Vagina (tissue), 2 donors: ENCODE measurements around the gene MYRIP. TPM values are rescaled to one million over a fixed set of nuclear protein-coding genes. Genes with fewer than 3 reads are reported as not detected.

Experiments used
- DNase-seq, 2 donors: peaks; one replicate each; pipeline ENCODE4 v3.0.0-alpha.2; 2017; ENCODE audit errors: extremely low spot score in 2 of 2
- H3K27ac ChIP-seq: fragments of 200-600 bp; sonication (generic); one replicate; pipeline ENCODE4 v1.5.1; 2019
- H3K27me3 ChIP-seq: fragments of 200-600 bp; sonication (generic); one replicate; pipeline ENCODE4 v1.5.1; 2019
- H3K36me3 ChIP-seq, 2 donors: fragments of 200-600 bp; sonication (generic); one replicate each; pipeline ENCODE4 v1.5.1; 2017 to 2019
- H3K4me1 ChIP-seq: fragments of 200-600 bp; sonication (generic); one replicate; pipeline ENCODE4 v1.5.1; 2019
- H3K4me3 ChIP-seq, 2 donors: fragments of 200-600 bp; sonication (generic); 1 replicate in 1 of 2; 2 replicates in 1 of 2; pipeline ENCODE4 v1.5.1; 2016 to 2019
- H3K9me3 ChIP-seq: fragments of 200-600 bp; sonication (generic); one replicate; pipeline ENCODE4 v1.5.1; 2019
- CTCF ChIP-seq, 3 experiments: fragments of 450-650 bp in 2 of 3; fragments of 200-600 bp in 1 of 3; sonication (generic) in 1 of 3; IDR thresholded peaks; one replicate each; pipeline ENCODE4 v1.5.1; 2017 to 2019; ENCODE audit warnings: antibody characterized with exemption in 3 of 3, mild to moderate bottlenecking in 2 of 3, moderate library complexity in 2 of 3
- POLR2A ChIP-seq, 2 donors: fragments of 450-650 bp; IDR thresholded peaks; one replicate each; pipeline ENCODE4 v1.6.1; 2017; ENCODE audit warnings: antibody characterized with exemption in 2 of 2, mild to moderate bottlenecking in 2 of 2, moderate library complexity in 2 of 2
- POLR2AphosphoS5 ChIP-seq, 2 donors: sonication (generic); formaldehyde crosslinking; IDR thresholded peaks; one replicate each; pipeline ENCODE4 v1.9.0; 2017; ENCODE audit warnings: antibody characterized with exemption in 2 of 2, mild to moderate bottlenecking in 2 of 2, low read depth in 1 of 2; ENCODE audit not compliant: insufficient read depth in 1 of 2
- intact Hi-C: fragments of 100-400 bp; cut with DNase I; formaldehyde crosslinking; loops from one replicate; pipeline ENCODE4 v1.15.1; 2023
- total RNA-seq: library from RNA; depleted of rRNA; stranded (reverse); fragments of >200 nt; gene quantifications from one replicate; pipeline ENCODE4 v1.2.3, GENCODE V29; 2016

The MYRIP gene
- total RNA-seq, 1 donor from 2014 or later, result 7.4 TPM

GRCh38 chr3:40243056-40243455 lies 433.6 kb downstream of the MYRIP start:
- Histone ChIP-seq H3K4me3 (no peak overlapping the region), H3K4me1 (no peaks in the 10 kb centered on the region), H3K27me3 (no peaks in the 10 kb centered on the region), H3K36me3 (no peaks in the 10 kb centered on the region), H3K27ac (no peak overlapping the region), H3K9me3 (no peaks in the 10 kb centered on the region)
- TF ChIP-seq CTCF (IDR thresholded peaks at IDR 0.05) (no peak), POLR2A (IDR thresholded peaks at IDR 0.05) (no peak), POLR2AphosphoS5 (IDR thresholded peaks at IDR 0.05; ENCODE audit: insufficient read depth in 1 of 2, low read depth in 1 of 2) (no peak)
- intact Hi-C loops, result no loop called here
- DNase-seq, result no peak

DNA sequence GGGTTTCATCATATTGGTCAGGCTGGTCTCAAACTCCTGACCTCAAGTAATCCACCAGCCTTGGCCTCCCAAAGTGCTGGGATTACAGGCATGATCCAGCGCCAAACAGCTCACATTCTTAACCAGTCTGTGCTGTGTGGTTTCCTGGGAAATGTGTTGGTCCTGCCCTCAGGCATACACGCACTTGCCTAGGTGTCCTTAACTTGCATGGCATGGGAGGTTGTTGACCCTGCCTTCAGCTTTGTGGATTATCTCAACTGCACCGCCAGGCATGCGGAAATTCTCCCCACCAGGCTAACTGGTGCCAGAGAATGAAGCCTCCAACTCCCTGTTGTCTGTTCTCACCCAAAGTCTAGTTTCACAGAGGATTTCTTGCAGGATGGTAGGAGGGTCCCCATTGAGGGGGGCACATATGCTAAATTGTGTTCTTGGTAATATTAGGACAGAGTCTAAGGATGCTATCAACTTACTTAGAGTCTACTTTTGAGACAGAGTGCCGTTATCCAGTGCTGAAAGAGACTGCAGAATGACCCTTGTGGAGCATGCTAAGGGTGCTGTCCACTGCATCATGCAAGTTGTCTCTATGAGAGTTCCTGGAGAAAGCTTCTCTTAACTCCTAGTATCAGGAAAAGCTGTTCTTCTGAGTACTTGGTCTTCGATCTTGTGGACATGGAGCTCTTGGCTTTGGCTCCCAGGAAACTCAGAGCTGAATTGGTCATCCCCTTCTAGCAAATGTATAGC lies 438.5 kb downstream of the MYRIP start:
- H3K27me3 ChIP-seq, result no peaks in the 10 kb centered on the region
- H3K4me1 ChIP-seq, result no peaks in the 10 kb centered on the region
- no peaks in the 10 kb centered on the region for H3K9me3 ChIP-seq
- no peak for TF ChIP-seq POLR2AphosphoS5 (IDR thresholded peaks at IDR 0.05; ENCODE audit: insufficient read depth in 1 of 2, low read depth in 1 of 2)
- no peak for TF ChIP-seq POLR2A (IDR thresholded peaks at IDR 0.05)
- no peak for TF ChIP-seq CTCF (IDR thresholded peaks at IDR 0.05)
- no peak for DNase-seq
- no peaks in the 10 kb centered on the region for H3K36me3 ChIP-seq
- H3K27ac ChIP-seq, result no peak overlapping the region
- intact Hi-C loops, result no loop called here
- H3K4me3 ChIP-seq, result no peak overlapping the region

GRCh38 chr3:40248591-40248990 lies 439.2 kb downstream of the MYRIP start:
- H3K9me3 ChIP-seq, result no peaks in the 10 kb centered on the region
- H3K4me3 ChIP-seq, result no peak overlapping the region
- H3K27ac ChIP-seq, result no peak overlapping the region
- H3K27me3 ChIP-seq, result no peaks in the 10 kb centered on the region
- DNase-seq, result no peak
- no peaks in the 10 kb centered on the region for H3K36me3 ChIP-seq
- TF ChIP-seq POLR2AphosphoS5 (IDR thresholded peaks at IDR 0.05; ENCODE audit: insufficient read depth in 1 of 2, low read depth in 1 of 2) (no peak), POLR2A (IDR thresholded peaks at IDR 0.05) (no peak), CTCF (IDR thresholded peaks at IDR 0.05) (no peak)
- H3K4me1 ChIP-seq, result no peaks in the 10 kb centered on the region
- intact Hi-C loops, result no loop called here

GRCh38 chr3:40249168-40249567 lies 439.8 kb downstream of the MYRIP start:
- TF ChIP-seq POLR2AphosphoS5 (IDR thresholded peaks at IDR 0.05; ENCODE audit: insufficient read depth in 1 of 2, low read depth in 1 of 2) (no peak), POLR2A (IDR thresholded peaks at IDR 0.05) (no peak), CTCF (IDR thresholded peaks at IDR 0.05) (no peak)
- no peak overlapping the region for H3K27ac ChIP-seq
- intact Hi-C loops, result no loop called here

GRCh38 chr3:40254491-40254890 lies 445.1 kb downstream of the MYRIP start:
- no peaks in the 10 kb centered on the region for H3K36me3 ChIP-seq
- intact Hi-C loops, result no loop called here
- H3K27me3 ChIP-seq, result no peaks in the 10 kb centered on the region
- H3K4me1 ChIP-seq, result no peaks in the 10 kb centered on the region
- H3K4me3 ChIP-seq, result no peak overlapping the region
- no peak overlapping the region for H3K27ac ChIP-seq
- no peak for DNase-seq
- no peaks in the 10 kb centered on the region for H3K9me3 ChIP-seq
- TF ChIP-seq CTCF (IDR thresholded peaks at IDR 0.05), result no peak
- no peak for TF ChIP-seq POLR2AphosphoS5 (IDR thresholded peaks at IDR 0.05; ENCODE audit: insufficient read depth in 1 of 2, low read depth in 1 of 2)
- TF ChIP-seq POLR2A (IDR thresholded peaks at IDR 0.05), result no peak

More at GRCh38 chr3:40249168-40249567, 439.8 kb downstream of the MYRIP start:
- no peaks in the 10 kb centered on the region for H3K4me1 ChIP-seq
- no peak for DNase-seq
- no peaks in the 10 kb centered on the region for H3K27me3 ChIP-seq
- no peak overlapping the region for H3K4me3 ChIP-seq
- H3K36me3 ChIP-seq, result no peaks in the 10 kb centered on the region
- no peaks in the 10 kb centered on the region for H3K9me3 ChIP-seq
